Endodermal cell (in vitro differentiated cells): ENCODE results near the gene CLCF1. TPM values are rescaled to one million over a fixed set of nuclear protein-coding genes. Genes with fewer than 3 reads are reported as not detected.

Experiments used
- DNase-seq: peaks from one replicate; pipeline ENCODE4 v3.0.0-alpha.2; 2017
- H3K27ac ChIP-seq: 2 replicates; pipeline ENCODE4 v1.5.1; 2013; ENCODE audit warnings: mild to moderate bottlenecking, low read depth, low read length, moderate library complexity
- H3K27me3 ChIP-seq: 2 replicates; pipeline ENCODE4 v1.6.1; 2013; ENCODE audit warnings: mild to moderate bottlenecking, low read length, moderate library complexity; ENCODE audit not compliant: insufficient read depth, control insufficient read depth, poor library complexity, severe bottlenecking
- H3K36me3 ChIP-seq: 2 replicates; pipeline ENCODE4 v1.7.0; 2013; ENCODE audit warnings: mild to moderate bottlenecking, low read length, moderate library complexity; ENCODE audit not compliant: control insufficient read depth, insufficient read depth
- H3K4me1 ChIP-seq: one replicate; pipeline ENCODE4 v1.7.0; 2013; ENCODE audit warnings: low read length; ENCODE audit not compliant: control insufficient read depth, insufficient read depth
- H3K4me3 ChIP-seq: 2 replicates; pipeline ENCODE4 v1.5.1; 2013; ENCODE audit warnings: mild to moderate bottlenecking, low read length, moderate library complexity
- H3K9ac ChIP-seq: 2 replicates; pipeline ENCODE4 v1.6.1; 2013; ENCODE audit warnings: mild to moderate bottlenecking, low read length, moderate library complexity; ENCODE audit not compliant: poor library complexity, severe bottlenecking; ENCODE audit errors: extremely low read depth
- H3K9me3 ChIP-seq: 2 replicates; pipeline ENCODE4 v1.6.1; 2013; ENCODE audit warnings: mild to moderate bottlenecking, low read length, moderate library complexity; ENCODE audit not compliant: control insufficient read depth
- H3K27ac Mint-ChIP-seq: 2 replicates; pipeline ENCODE4 v1.8.0; 2020; ENCODE audit warnings: mixed read lengths
- H3K27me3 Mint-ChIP-seq: 2 replicates; pipeline ENCODE4 v1.8.0; 2021; ENCODE audit warnings: mild to moderate bottlenecking, mixed read lengths; ENCODE audit not compliant: insufficient read depth
- H3K36me3 Mint-ChIP-seq: 2 replicates; pipeline ENCODE4 v1.8.0; 2020; ENCODE audit warnings: low read depth, mixed read lengths
- H3K4me1 Mint-ChIP-seq: 2 replicates; pipeline ENCODE4 v1.8.0; 2020; ENCODE audit warnings: mixed read lengths
- H3K4me3 Mint-ChIP-seq: 2 replicates; pipeline ENCODE4 v1.8.0; 2020; ENCODE audit warnings: mild to moderate bottlenecking, moderate library complexity, mixed read lengths
- H3K9me3 Mint-ChIP-seq: 2 replicates; pipeline ENCODE4 v1.8.0; 2020; ENCODE audit warnings: mild to moderate bottlenecking, mixed read lengths
- WGBS, 2 experiments: methylation state at CpG; one replicate each; pipeline versions ENCODE4 v1.1.5 to v1.1.7; 2013; ENCODE audit warnings: missing lambda C conversion rate in 2 of 2, mixed read lengths in 1 of 2; ENCODE audit not compliant: insufficient coverage in 1 of 2, insufficient read length in 1 of 2; 5-methylcytosine and 5-hydroxymethylcytosine counted together
- total RNA-seq, 2 donors: library from RNA; stranded (reverse); fragmentation: NEBNext Ultra II Directional in 1 of 2; extraction: Animal tissue kit (Norgen Biotek cat#: 25700) in 1 of 2; gene quantifications; 2 replicates in 1 of 2; 3 replicates in 1 of 2; pipeline ENCODE4 v1.2.1, GENCODE V29; 2021
- TF ChIP-seq, protein P1 (sequence below): fragments of 200-600 bp; sonication (generic); conservative IDR thresholded peaks from 2 replicates; pipeline ENCODE4 v1.5.0; 2021; ENCODE audit warnings: antibody characterized with exemption, mild to moderate bottlenecking

Gene CLCF1
- total RNA-seq, 2 donors from 2014 or later, result 3.6 to 4.8 TPM

DNA sequence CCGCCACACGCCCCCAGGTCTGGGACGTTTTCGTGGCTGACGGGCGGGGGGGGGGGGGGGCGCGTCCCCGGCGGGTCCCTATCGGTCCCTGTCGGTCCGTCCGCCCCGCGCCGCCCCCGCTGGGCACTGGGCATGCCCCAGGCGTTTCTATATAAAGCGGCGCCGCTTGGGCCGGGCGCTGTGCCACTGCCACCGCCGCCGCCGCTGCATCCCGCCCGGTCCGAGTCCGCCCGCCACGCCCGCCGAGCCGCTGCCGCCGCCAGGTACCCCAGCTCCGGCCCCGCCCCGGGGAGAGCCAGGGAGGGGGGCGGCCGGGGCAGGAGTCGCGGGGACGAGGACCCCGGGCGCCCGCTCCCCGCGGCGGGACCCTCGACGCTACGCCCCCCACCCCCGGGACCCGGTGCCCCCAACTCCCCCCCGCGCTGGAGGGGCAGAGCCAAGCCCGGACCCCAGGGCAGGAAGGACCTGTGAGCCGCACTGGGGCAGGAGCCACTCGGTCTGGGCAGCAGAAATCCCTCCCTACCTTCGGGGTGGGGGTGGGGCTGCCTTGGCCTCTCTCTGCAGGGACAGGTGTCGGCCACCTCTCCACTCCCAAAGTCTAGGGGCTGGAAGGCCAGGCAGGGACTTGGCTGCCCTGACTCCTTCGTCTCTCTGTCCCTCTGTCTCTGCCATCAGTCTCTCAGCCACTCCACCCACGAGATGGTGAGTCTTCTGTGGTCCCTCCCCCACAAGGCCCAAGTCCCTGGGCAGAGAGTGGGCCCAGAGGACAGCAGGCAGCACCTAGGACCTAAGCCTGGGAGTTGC lies 42.3 kb upstream of the CLCF1 start, which contains the start of gene CARNS1:
CARNS1 (plus strand) TSS at position 178 of the 804 bp plus-strand sequence; CDS start at position 700, 522 bp downstream.
- TF ChIP-seq, protein P1, sequence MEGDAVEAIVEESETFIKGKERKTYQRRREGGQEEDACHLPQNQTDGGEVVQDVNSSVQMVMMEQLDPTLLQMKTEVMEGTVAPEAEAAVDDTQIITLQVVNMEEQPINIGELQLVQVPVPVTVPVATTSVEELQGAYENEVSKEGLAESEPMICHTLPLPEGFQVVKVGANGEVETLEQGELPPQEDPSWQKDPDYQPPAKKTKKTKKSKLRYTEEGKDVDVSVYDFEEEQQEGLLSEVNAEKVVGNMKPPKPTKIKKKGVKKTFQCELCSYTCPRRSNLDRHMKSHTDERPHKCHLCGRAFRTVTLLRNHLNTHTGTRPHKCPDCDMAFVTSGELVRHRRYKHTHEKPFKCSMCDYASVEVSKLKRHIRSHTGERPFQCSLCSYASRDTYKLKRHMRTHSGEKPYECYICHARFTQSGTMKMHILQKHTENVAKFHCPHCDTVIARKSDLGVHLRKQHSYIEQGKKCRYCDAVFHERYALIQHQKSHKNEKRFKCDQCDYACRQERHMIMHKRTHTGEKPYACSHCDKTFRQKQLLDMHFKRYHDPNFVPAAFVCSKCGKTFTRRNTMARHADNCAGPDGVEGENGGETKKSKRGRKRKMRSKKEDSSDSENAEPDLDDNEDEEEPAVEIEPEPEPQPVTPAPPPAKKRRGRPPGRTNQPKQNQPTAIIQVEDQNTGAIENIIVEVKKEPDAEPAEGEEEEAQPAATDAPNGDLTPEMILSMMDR, result no peak
- Mint-ChIP-seq H3K27ac (peak within 1 kb of the TSS; percentile 55), H3K36me3 (no peaks in the 10 kb centered on the region), H3K27me3 (peaks cover 31% of the 10 kb centered on the region), H3K4me1 (peaks cover 21% of the 10 kb centered on the region), H3K9me3 (no peaks in the 10 kb centered on the region), H3K4me3 (peak within 1 kb of the TSS; percentile 49)
- no peak within 1 kb of the TSS for H3K9ac ChIP-seq
- no peak within 1 kb of the TSS for H3K27ac ChIP-seq
- WGBS, 2 experiments, result 11 to 42% methylated on average over 4 to 65 of the region's 67 CpGs
- H3K4me1 ChIP-seq, result peaks cover 8% of the 10 kb centered on the region
- H3K36me3 ChIP-seq, result no peaks in the 10 kb centered on the region
- peak; percentile 87 for DNase-seq
- peaks cover 13% of the 10 kb centered on the region for H3K27me3 ChIP-seq
- H3K4me3 ChIP-seq, result no peak within 1 kb of the TSS
- no peaks in the 10 kb centered on the region for H3K9me3 ChIP-seq

DNA sequence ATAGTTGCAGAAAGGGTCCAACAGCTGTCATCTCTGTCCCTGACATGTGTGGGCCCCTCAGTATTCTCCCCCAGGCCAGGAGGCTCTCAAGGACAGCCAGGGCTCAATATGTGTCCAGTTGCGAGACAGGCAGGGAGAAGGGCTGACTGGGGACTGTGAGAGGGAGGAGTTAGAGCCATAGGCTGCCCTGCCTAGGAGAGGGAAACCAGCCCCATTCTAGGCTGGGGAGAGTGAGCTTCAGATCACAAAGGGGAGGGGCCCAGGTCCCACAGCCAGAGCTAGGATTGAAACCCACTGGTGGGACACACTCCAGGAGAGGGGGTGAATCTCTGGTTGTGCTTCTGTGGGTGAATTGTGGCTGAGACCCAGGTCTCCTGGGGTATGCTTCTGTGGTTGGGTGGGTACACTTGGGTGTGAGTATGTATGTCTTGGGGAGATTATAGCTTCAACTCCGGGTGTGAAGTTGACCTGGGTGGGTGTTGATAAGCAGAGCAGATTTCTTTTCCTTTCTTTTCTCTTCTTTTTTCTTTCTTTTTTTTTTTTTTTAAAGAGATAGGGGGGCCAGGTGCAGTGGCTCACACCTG lies 40.0 kb upstream of the CLCF1 start:
- TF ChIP-seq, protein P1, result no peak
- Histone ChIP-seq H3K4me3 (no peak overlapping the region), H3K36me3 (no peaks in the 10 kb centered on the region), H3K9ac (no peak overlapping the region), H3K27ac (no peak overlapping the region), H3K27me3 (peaks cover 8% of the 10 kb centered on the region), H3K4me1 (peaks cover 14% of the 10 kb centered on the region), H3K9me3 (no peaks in the 10 kb centered on the region)
- 80 to 85% methylated on average over 1 to 2 of the region's 2 CpGs for WGBS, 2 experiments
- no peaks in the 10 kb centered on the region for H3K36me3 Mint-ChIP-seq
- peaks cover 28% of the 10 kb centered on the region for H3K27me3 Mint-ChIP-seq
- no peak overlapping the region for H3K4me3 Mint-ChIP-seq
- no peak overlapping the region for H3K27ac Mint-ChIP-seq
- peaks cover 21% of the 10 kb centered on the region for H3K4me1 Mint-ChIP-seq
- DNase-seq, result no peak
- no peaks in the 10 kb centered on the region for H3K9me3 Mint-ChIP-seq

DNA sequence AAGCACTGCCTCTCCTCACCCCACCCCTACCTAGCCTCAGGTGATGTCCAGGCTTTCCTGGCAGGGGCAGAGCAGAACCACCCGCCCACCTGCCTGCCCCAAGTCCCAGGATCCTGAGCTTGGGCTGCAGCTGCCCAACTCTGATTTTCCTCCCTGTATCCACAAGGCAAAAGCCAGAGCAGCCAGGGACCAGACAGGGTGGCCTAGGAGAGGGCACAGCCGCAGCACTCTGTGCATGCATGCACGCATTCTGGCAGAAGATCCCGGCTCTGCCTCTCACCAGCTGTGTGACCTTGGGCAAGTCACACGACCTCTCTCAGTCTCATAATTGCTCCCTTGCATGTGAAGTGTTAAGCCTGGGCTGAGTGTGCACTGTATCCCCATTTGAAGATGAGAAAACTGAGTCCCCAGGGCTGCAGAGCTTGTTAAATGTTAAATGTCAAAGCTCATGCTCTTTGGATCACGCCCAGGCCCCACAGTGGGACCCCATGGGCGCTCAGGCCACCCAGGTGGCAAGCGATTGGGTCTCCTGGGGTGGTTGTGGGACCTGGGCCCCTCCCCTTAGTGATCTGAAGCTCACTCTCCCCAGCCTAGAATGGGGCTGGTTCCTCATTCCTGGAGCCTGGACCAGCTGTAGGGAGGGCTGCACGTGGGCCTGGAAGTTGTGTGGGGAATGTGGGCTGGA lies 39.2 kb upstream of the CLCF1 start:
- H3K4me3 Mint-ChIP-seq, result no peak overlapping the region
- Histone ChIP-seq H3K4me1 (peaks cover 14% of the 10 kb centered on the region), H3K4me3 (no peak overlapping the region), H3K9ac (no peak overlapping the region), H3K27ac (no peak overlapping the region), H3K9me3 (no peaks in the 10 kb centered on the region), H3K27me3 (peaks cover 8% of the 10 kb centered on the region), H3K36me3 (no peaks in the 10 kb centered on the region)
- 85% methylated on average over 8 to 9 of the region's 9 CpGs for WGBS, 2 experiments
- no peak overlapping the region for H3K27ac Mint-ChIP-seq
- no peaks in the 10 kb centered on the region for H3K36me3 Mint-ChIP-seq
- DNase-seq, result no peak
- H3K27me3 Mint-ChIP-seq, result peaks cover 26% of the 10 kb centered on the region
- no peaks in the 10 kb centered on the region for H3K9me3 Mint-ChIP-seq
- TF ChIP-seq, protein P1, result no peak
- H3K4me1 Mint-ChIP-seq, result peaks cover 21% of the 10 kb centered on the region
